Endothelial cell of umbilical vein (primary cell): ENCODE data around the gene ATXN1. TPM values are rescaled to one million over a fixed set of nuclear protein-coding genes. Genes with fewer than 3 reads are reported as not detected.

Source experiments
- BruUV-seq: library from RNA; stranded (reverse); fragments of 400-500 nt; replicated peaks from 2 replicates; lab custom pipeline; 2021; lab: Mats Ljungman, UMichigan
- CTCF ChIA-PET: fragments of 300-600, 350-600 bp; sonication (Branson Sonifier 250); formaldehyde crosslinking; loops from one replicate; lab custom pipeline; 2021; ENCODE audit warnings: antibody characterized with exemption, inconsistent platforms; lab: Charles Lee
- POLR2A ChIA-PET: fragments of 300-600, 350-600 bp; sonication (Branson Sonifier 250); formaldehyde crosslinking; loops from one replicate; lab custom pipeline; 2021; ENCODE audit warnings: antibody characterized with exemption, inconsistent platforms; lab: Charles Lee
- DNase-seq: peaks from one replicate; pipeline ENCODE4 v3.0.0-alpha.2; 2011; ENCODE audit warnings: low read depth, low spot score
- FAIRE-seq: peaks from 2 replicates; lab custom pipeline; 2011; peaks lifted over from hg19 to GRCh38; lab: Jason Lieb, UNC
- H2AFZ ChIP-seq: 2 replicates; pipeline ENCODE4 v1.6.0; 2012; ENCODE audit warnings: low read depth, low read length, control low read depth, inconsistent platforms
- H3K27ac ChIP-seq: 2 replicates; pipeline ENCODE4 v1.5.1; 2011; ENCODE audit warnings: low read depth, mild to moderate bottlenecking, control low read depth, low read length, moderate library complexity; ENCODE audit not compliant: insufficient read depth
- H3K27me3 ChIP-seq, 2 experiments: 2 replicates each; pipeline versions ENCODE4 v1.6.0 to v1.6.1; 2011; ENCODE audit warnings: low read length in 2 of 2, mixed read lengths in 1 of 2; ENCODE audit not compliant: control insufficient read depth in 2 of 2, insufficient read depth in 2 of 2
- H3K36me3 ChIP-seq, 2 experiments: 2 replicates in 1 of 2; 3 replicates in 1 of 2; pipeline ENCODE4 v1.5.1; 2011; ENCODE audit warnings: low read length in 2 of 2, mild to moderate bottlenecking in 1 of 2, moderate library complexity in 1 of 2; ENCODE audit not compliant: control insufficient read depth in 2 of 2, insufficient read depth in 2 of 2; ENCODE audit errors: extremely low read depth in 1 of 2
- H3K4me1 ChIP-seq: 3 replicates; pipeline ENCODE4 v1.5.1; 2011; ENCODE audit warnings: mild to moderate bottlenecking, low read length; ENCODE audit not compliant: control insufficient read depth, insufficient read depth; ENCODE audit errors: extremely low read depth
- H3K4me2 ChIP-seq: 2 replicates; pipeline ENCODE4 v1.6.1; 2011; ENCODE audit warnings: low read length, control low read depth, mixed read lengths; ENCODE audit not compliant: insufficient read depth
- H3K4me3 ChIP-seq, 3 experiments: fragments of 200-600 bp in 1 of 3; sonication (generic), shearing (Covaris generic) in 1 of 3; replicated peaks in 1 of 3; 2 replicates each; pipeline ENCODE4 v1.5.1; 2011 to 2016; ENCODE audit warnings: control low read depth in 3 of 3, low read length in 3 of 3, mild to moderate bottlenecking in 2 of 3, inconsistent platforms in 1 of 3, low read depth in 1 of 3, moderate library complexity in 1 of 3; ENCODE audit not compliant: insufficient read depth in 1 of 3
- H3K79me2 ChIP-seq: 2 replicates; pipeline ENCODE4 v1.6.0; 2012; ENCODE audit warnings: low read length, inconsistent platforms; ENCODE audit not compliant: control insufficient read depth, insufficient read depth
- H3K9ac ChIP-seq: replicated peaks from 2 replicates; pipeline ENCODE3; 2011; ENCODE audit warnings: low read length, control low read depth; ENCODE audit not compliant: insufficient read depth; ENCODE audit errors: extremely low read depth
- H3K9me1 ChIP-seq: replicated peaks from 3 replicates; pipeline ENCODE4 v1.6.0; 2011; ENCODE audit warnings: mild to moderate bottlenecking, low read length; ENCODE audit not compliant: control insufficient read depth, insufficient read depth; ENCODE audit errors: extremely low read depth
- H3K9me3 ChIP-seq: replicated peaks from 2 replicates; pipeline ENCODE4 v1.5.1; 2012; ENCODE audit warnings: low read length, inconsistent platforms; ENCODE audit not compliant: control insufficient read depth, insufficient read depth
- H4K20me1 ChIP-seq: replicated peaks from 2 replicates; pipeline ENCODE3; 2011; ENCODE audit warnings: mild to moderate bottlenecking, low read length; ENCODE audit not compliant: control insufficient read depth, insufficient read depth; ENCODE audit errors: extremely low read depth
- EZH2 ChIP-seq: IDR thresholded peaks from 2 replicates; pipeline ENCODE4 v1.6.1; 2012; ENCODE audit warnings: borderline replicate concordance, low read depth, mild to moderate bottlenecking, moderate library complexity, low read length, inconsistent platforms; ENCODE audit not compliant: severe bottlenecking
- FOS ChIP-seq: IDR thresholded peaks from 2 replicates; pipeline ENCODE4 v1.6.1; 2011; ENCODE audit warnings: mild to moderate bottlenecking, low read length, moderate library complexity, borderline replicate concordance; ENCODE audit not compliant: insufficient read depth
- JUN ChIP-seq: IDR thresholded peaks from 2 replicates; pipeline ENCODE4 v1.6.1; 2011; ENCODE audit warnings: borderline replicate concordance, low read depth; ENCODE audit not compliant: insufficient read length, insufficient read depth
- MYC ChIP-seq: IDR thresholded peaks from one replicate; pipeline ENCODE4 v1.6.1; 2011; ENCODE audit warnings: mild to moderate bottlenecking, low read depth, low read length
- dilution Hi-C: fragments of 300-500 bp; cut with MboI; formaldehyde crosslinking; loops from one replicate; pipeline ENCODE4 v1.15.0; 2019; ENCODE audit warnings: low sequenced_read_pairs; ENCODE audit not compliant: extremely low pct_ligation_motif_present
- intact Hi-C: fragments of 100-400 bp; cut with micrococcal nuclease; formaldehyde crosslinking; loops from one replicate; pipeline ENCODE4 v1.10.0; 2022
- polyA plus RNA-seq, 4 experiments: library from polyadenylated mRNA; depleted of rRNA in 3 of 4; stranded (reverse) in 3 of 4; unstranded in 1 of 4; fragments of >200 nt; gene quantifications; 2 replicates each; pipeline versions ENCODE4 v1.2.1 to v1.2.3, GENCODE V29; 2011 to 2012; ENCODE audit warnings: missing spikeins in 1 of 4
- total RNA-seq: library from RNA; stranded (reverse); gene quantifications from 2 replicates; pipeline ENCODE4 v1.2.3, GENCODE V29; 2021
- TF ChIP-seq, protein P1 (sequence below): IDR thresholded peaks from 2 replicates; pipeline ENCODE4 v1.6.1; 2011; ENCODE audit not compliant: insufficient read depth, insufficient read length
- TF ChIP-seq, protein P2 (sequence below), 2 donors: IDR thresholded peaks; 1 replicate in 1 of 2; 2 replicates in 1 of 2; pipeline ENCODE4 v1.5.1; 2011; ENCODE audit warnings: low read length in 2 of 2, mild to moderate bottlenecking in 2 of 2, moderate library complexity in 2 of 2, control low read depth in 1 of 2, inconsistent platforms in 1 of 2, low read depth in 1 of 2; ENCODE audit not compliant: insufficient read depth in 1 of 2; ENCODE audit errors: extremely low read depth in 1 of 2

Gene ATXN1
- total and polyA plus RNA-seq, 2 donors (not counting 3 experiments of a cell fraction or from before 2014, with no cell fraction given), result 16.4 to 33.0 TPM

DNA sequence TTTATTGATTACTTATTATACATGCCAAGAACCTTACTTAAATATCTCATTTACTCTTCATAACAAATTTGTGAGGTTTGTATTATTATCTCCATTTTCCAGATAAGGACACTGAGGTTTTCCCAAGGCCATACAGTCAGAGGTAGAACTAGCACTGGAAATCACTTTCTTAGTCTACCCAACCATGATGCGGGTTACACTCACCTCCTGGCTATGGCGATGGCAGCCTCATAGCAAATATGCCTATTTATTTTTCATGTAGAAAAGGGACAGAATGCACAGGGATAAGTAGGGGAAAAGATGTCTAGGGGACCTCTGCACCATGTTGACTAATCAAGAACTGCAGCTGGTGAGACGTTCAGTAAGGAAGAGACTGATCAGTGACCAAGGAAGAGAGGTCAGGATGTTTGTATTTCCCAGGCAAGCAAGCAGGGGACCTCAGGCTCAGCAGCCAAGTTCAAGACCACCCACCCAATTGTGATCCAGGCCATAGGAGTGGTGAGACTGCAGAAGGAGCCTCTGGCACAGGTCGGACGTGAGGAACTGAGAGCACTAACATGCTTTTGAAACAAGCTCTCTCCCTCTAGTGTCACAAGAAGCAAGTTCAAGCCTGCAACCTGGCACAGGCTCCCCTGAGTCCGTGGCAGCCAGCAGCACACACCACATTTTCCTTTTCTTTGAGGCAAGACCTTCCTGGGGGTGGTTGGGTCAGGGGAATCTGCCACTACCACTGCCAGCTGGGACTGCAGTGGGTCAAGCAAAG, 425.0 kb downstream of the ATXN1 start:
- no peak overlapping the region for H3K4me2 ChIP-seq
- BruUV-seq, result no TSS peak
- POLR2A ChIA-PET, result interaction anchor here (2.1 kb wide), 1 partner anchor 9 kb away, joined by 6 read pairs; no protein-coding TSS in a partner anchor

More for the DNA sequence above, 425.0 kb downstream of the ATXN1 start:
- Histone ChIP-seq H4K20me1 (no peaks in the 10 kb centered on the region), H3K27me3 (no peaks in the 10 kb centered on the region), H3K9me1 (no peaks in the 10 kb centered on the region), H3K9me3 (no peaks in the 10 kb centered on the region), H2AFZ (no peak overlapping the region), H3K79me2 (no peaks in the 10 kb centered on the region), H3K36me3 (no peaks in the 10 kb centered on the region), H3K4me3 (no peak overlapping the region), H3K9ac (no peak overlapping the region), H3K4me1 (peaks cover 46% of the 10 kb centered on the region), H3K27ac (no peak overlapping the region)
- intact Hi-C loops (loop anchor here (2.0 to 5.0 kb wide), 2 partner anchors 15 to 119 kb away; no protein-coding TSS in a partner anchor), dilution Hi-C loops (no loop called here)
- no peak for FAIRE-seq
- peak; percentile 56 for DNase-seq
- TF ChIP-seq JUN (no peak), MYC (no peak), EZH2 (no peak), FOS (no peak)
- TF ChIP-seq, protein P1, sequence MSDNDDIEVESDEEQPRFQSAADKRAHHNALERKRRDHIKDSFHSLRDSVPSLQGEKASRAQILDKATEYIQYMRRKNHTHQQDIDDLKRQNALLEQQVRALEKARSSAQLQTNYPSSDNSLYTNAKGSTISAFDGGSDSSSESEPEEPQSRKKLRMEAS, result no peak
- TF ChIP-seq, protein P2, sequence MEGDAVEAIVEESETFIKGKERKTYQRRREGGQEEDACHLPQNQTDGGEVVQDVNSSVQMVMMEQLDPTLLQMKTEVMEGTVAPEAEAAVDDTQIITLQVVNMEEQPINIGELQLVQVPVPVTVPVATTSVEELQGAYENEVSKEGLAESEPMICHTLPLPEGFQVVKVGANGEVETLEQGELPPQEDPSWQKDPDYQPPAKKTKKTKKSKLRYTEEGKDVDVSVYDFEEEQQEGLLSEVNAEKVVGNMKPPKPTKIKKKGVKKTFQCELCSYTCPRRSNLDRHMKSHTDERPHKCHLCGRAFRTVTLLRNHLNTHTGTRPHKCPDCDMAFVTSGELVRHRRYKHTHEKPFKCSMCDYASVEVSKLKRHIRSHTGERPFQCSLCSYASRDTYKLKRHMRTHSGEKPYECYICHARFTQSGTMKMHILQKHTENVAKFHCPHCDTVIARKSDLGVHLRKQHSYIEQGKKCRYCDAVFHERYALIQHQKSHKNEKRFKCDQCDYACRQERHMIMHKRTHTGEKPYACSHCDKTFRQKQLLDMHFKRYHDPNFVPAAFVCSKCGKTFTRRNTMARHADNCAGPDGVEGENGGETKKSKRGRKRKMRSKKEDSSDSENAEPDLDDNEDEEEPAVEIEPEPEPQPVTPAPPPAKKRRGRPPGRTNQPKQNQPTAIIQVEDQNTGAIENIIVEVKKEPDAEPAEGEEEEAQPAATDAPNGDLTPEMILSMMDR (IDR thresholded peaks at IDR 0.05; ENCODE audit: extremely low read depth in 1 of 2, insufficient read depth in 1 of 2, low read depth in 1 of 2, low read length in 2 of 2), result peak in 1 of 2 donors; percentile 21
- CTCF ChIA-PET, result interaction anchor here (0.7 to 2.1 kb wide), 7 partner anchors 16 to 433 kb away, joined by 3 to 24 read pairs (median 4); no protein-coding TSS in a partner anchor
